WTC11 (cell line): Measurements from ENCODE around the gene ATP5PB. TPM values are rescaled to one million over a fixed set of nuclear protein-coding genes. Genes with fewer than 3 reads are reported as not detected.

Source experiments
- ATAC-seq: fragments of 200-7000 bp; cut with Tn5 transposase; 2 replicates; pipeline ENCODE4 v1.10.0; 2021; ENCODE audit warnings: mild to moderate bottlenecking, moderate library complexity
- CTCF ChIA-PET: fragments of 300-600 bp; sonication (Branson Sonifier 250); formaldehyde crosslinking; loops from one replicate; lab custom pipeline; 2021; ENCODE audit warnings: antibody characterized with exemption; lab: Charles Lee
- POLR2A ChIA-PET: fragments of 350-600 bp; sonication (Branson Sonifier 250); formaldehyde crosslinking; loops from one replicate; lab custom pipeline; 2021; ENCODE audit warnings: antibody characterized with exemption; lab: Charles Lee
- DNase-seq: peaks from one replicate; pipeline ENCODE4 v3.0.0; 2021; ENCODE audit warnings: low spot score
- H3K27ac Mint-ChIP-seq: 2 replicates; pipeline ENCODE4 v1.8.0; 2021; ENCODE audit warnings: mixed read lengths
- H3K27me3 Mint-ChIP-seq: 2 replicates; pipeline ENCODE4 v1.8.0; 2021; ENCODE audit warnings: low read depth, mild to moderate bottlenecking, moderate library complexity, mixed read lengths
- H3K36me3 Mint-ChIP-seq: 2 replicates; pipeline ENCODE4 v1.8.0; 2021; ENCODE audit warnings: mixed read lengths
- H3K4me1 Mint-ChIP-seq: 2 replicates; pipeline ENCODE4 v1.8.0; 2022; ENCODE audit warnings: mixed read lengths
- H3K4me3 Mint-ChIP-seq: 2 replicates; pipeline ENCODE4 v1.8.0; 2021; ENCODE audit warnings: mild to moderate bottlenecking, moderate library complexity, mixed read lengths
- H3K9me3 Mint-ChIP-seq: 2 replicates; pipeline ENCODE4 v1.8.0; 2021; ENCODE audit warnings: mixed read lengths
- CDX4 ChIP-seq: fragments of 250-450 bp; sonication (Bioruptor Pico); IDR thresholded peaks from 2 replicates; pipeline ENCODE4 v1.9.0; 2021; ENCODE audit warnings: moderate library complexity, mild to moderate bottlenecking, inconsistent platforms, borderline replicate concordance
- CTCF ChIP-seq: fragments of 200-600 bp; IDR thresholded peaks from 2 replicates; pipeline ENCODE4 v1.8.0; 2022; ENCODE audit warnings: antibody characterized with exemption
- E2F1 ChIP-seq: sonication (generic); formaldehyde crosslinking; IDR thresholded peaks from 2 replicates; pipeline ENCODE4 v1.8.0; 2022; ENCODE audit warnings: mild to moderate bottlenecking, missing genetic modification reagents
- ELF4 ChIP-seq: sonication (generic); formaldehyde crosslinking; IDR thresholded peaks from 2 replicates; pipeline ENCODE4 v1.8.1; 2022; ENCODE audit warnings: low read depth, mild to moderate bottlenecking, moderate library complexity, missing genetic modification reagents
- FOXP1 ChIP-seq: sonication (generic); formaldehyde crosslinking; IDR thresholded peaks from 2 replicates; pipeline ENCODE4 v1.8.0; 2022; ENCODE audit warnings: missing genetic modification reagents, mild to moderate bottlenecking, moderate library complexity, borderline replicate concordance
- HMGA2 ChIP-seq: fragments of 250-450 bp; sonication (Bioruptor Pico); IDR thresholded peaks from 2 replicates; pipeline ENCODE4 v1.4.0; 2021; ENCODE audit warnings: mild to moderate bottlenecking, moderate library complexity
- IRF2 ChIP-seq: sonication (generic); formaldehyde crosslinking; IDR thresholded peaks from 2 replicates; pipeline ENCODE4 v1.8.0; 2022; ENCODE audit warnings: low read depth, missing genetic modification reagents, borderline replicate concordance
- MAX ChIP-seq: sonication (generic); formaldehyde crosslinking; IDR thresholded peaks from 2 replicates; pipeline ENCODE4 v1.8.0; 2022; ENCODE audit warnings: mild to moderate bottlenecking, missing genetic modification reagents
- MLX ChIP-seq: sonication (generic); formaldehyde crosslinking; IDR thresholded peaks from 2 replicates; pipeline ENCODE4 v1.8.1; 2023; ENCODE audit warnings: mild to moderate bottlenecking, missing genetic modification reagents, moderate library complexity
- NFYB ChIP-seq: sonication (generic); formaldehyde crosslinking; conservative IDR thresholded peaks from 2 replicates; pipeline ENCODE4 v1.8.0; 2022; ENCODE audit warnings: low read depth, missing genetic modification reagents
- OVOL2 ChIP-seq: fragments of 250-450 bp; sonication (Bioruptor Pico); IDR thresholded peaks from 2 replicates; pipeline ENCODE4 v1.9.0; 2021; ENCODE audit warnings: mild to moderate bottlenecking, borderline replicate concordance
- PRRX2 ChIP-seq: fragments of 250-450 bp; sonication (Bioruptor Pico); IDR thresholded peaks from 2 replicates; pipeline ENCODE4 v1.8.0; 2021; ENCODE audit warnings: mild to moderate bottlenecking
- ZNF121 ChIP-seq: sonication (generic); formaldehyde crosslinking; IDR thresholded peaks from 2 replicates; pipeline ENCODE4 v1.8.0; 2023; ENCODE audit warnings: missing genetic modification reagents
- ZNF219 ChIP-seq: sonication (generic); formaldehyde crosslinking; IDR thresholded peaks from 2 replicates; pipeline ENCODE4 v1.8.0; 2023; ENCODE audit warnings: missing genetic modification reagents, mild to moderate bottlenecking, borderline replicate concordance
- ZNF425 ChIP-seq: fragments of 250-450 bp; sonication (Bioruptor Pico); conservative IDR thresholded peaks from 2 replicates; pipeline ENCODE4 v1.9.0; 2021; ENCODE audit warnings: mild to moderate bottlenecking
- ZNF512 ChIP-seq: sonication (generic); formaldehyde crosslinking; IDR thresholded peaks from 2 replicates; pipeline ENCODE4 v1.8.1; 2022; ENCODE audit warnings: missing genetic modification reagents, borderline replicate concordance
- ZNF671 ChIP-seq: fragments of 250-450 bp; sonication (Bioruptor Pico); IDR thresholded peaks from 2 replicates; pipeline ENCODE4 v1.8.0; 2021; ENCODE audit warnings: mild to moderate bottlenecking
- total RNA-seq: library from RNA; stranded (reverse); gene quantifications from 3 replicates; pipeline ENCODE4 v1.2.3, GENCODE V29; 2021

Gene ATP5PB
- total RNA-seq, 1 experiment from 2014 or later = 284 TPM

- Mint-ChIP-seq H3K36me3 (no peaks in the 10 kb centered on the region), H3K27ac (no peak overlapping the region), H3K4me1 (no peaks in the 10 kb centered on the region), H3K27me3 (no peaks in the 10 kb centered on the region)
- TF ChIP-seq CTCF = peak; percentile 42
- no peak for TF ChIP-seq ZNF512 (CRISPR knock-in tag)
- TF ChIP-seq MAX (CRISPR knock-in tag) = no peak
- TF ChIP-seq, all 79 proteins: peak for 1
- Mint-ChIP-seq H3K9me3 (no peaks in the 10 kb centered on the region), H3K4me3 (no peak overlapping the region)
- ATAC-seq (peak; percentile 98), DNase-seq (peak; percentile 74)
- ChIA-PET POLR2A (interaction anchor here (0.9 kb wide), 1 partner anchor 26 kb away, joined by 5 read pairs; no protein-coding TSS in a partner anchor), CTCF (interaction anchor here (0.6 to 3.2 kb wide), 49 partner anchors 9 to 996 kb away, joined by 3 to 71 read pairs (median 5); partner anchors contain the start of genes ADORA3, ATP5PB, DDX20 and INKA2)
These were observed 32.3 kb downstream of the ATP5PB start for GRCh38 chr1:111481387-111482221.

GRCh38 chr1:111483166-111483565 is 33.9 kb downstream of the ATP5PB start:
- no peak for DNase-seq
- H3K9me3 Mint-ChIP-seq = no peaks in the 10 kb centered on the region
- H3K4me1 Mint-ChIP-seq = no peaks in the 10 kb centered on the region
- H3K27ac Mint-ChIP-seq = no peak overlapping the region
- H3K4me3 Mint-ChIP-seq = no peak overlapping the region
- ATAC-seq = no peak
- TF ChIP-seq NFYB = no peak
- TF ChIP-seq CDX4 (CRISPR knock-in tag) = no peak
- TF ChIP-seq FOXP1 (CRISPR knock-in tag) = no peak
- TF ChIP-seq E2F1 (CRISPR knock-in tag) = no peak
- no peak for TF ChIP-seq ZNF219
- TF ChIP-seq IRF2 (CRISPR knock-in tag) = no peak
- no peak for TF ChIP-seq HMGA2 (CRISPR knock-in tag)
- no peak for TF ChIP-seq ELF4 (CRISPR knock-in tag)
- no peak for TF ChIP-seq MLX
- TF ChIP-seq OVOL2 (CRISPR knock-in tag) = no peak
- no peak for TF ChIP-seq PRRX2 (CRISPR knock-in tag)
- TF ChIP-seq ZNF671 = no peak
- TF ChIP-seq ZNF425 (CRISPR knock-in tag) = no peak
- no peak for TF ChIP-seq ZNF121 (CRISPR knock-in tag)
- POLR2A ChIA-PET = no interaction called here
- H3K36me3 Mint-ChIP-seq = no peaks in the 10 kb centered on the region
- H3K27me3 Mint-ChIP-seq = no peaks in the 10 kb centered on the region
- CTCF ChIA-PET = interaction anchor here (3.2 kb wide), 1 partner anchor 25 kb away, joined by 71 read pairs; no protein-coding TSS in a partner anchor
